Endothelial cell of umbilical vein (primary cell): ENCODE results near the gene SORCS1. TPM values are rescaled to one million over a fixed set of nuclear protein-coding genes. Genes with fewer than 3 reads are reported as not detected.

Experiments used
- BruUV-seq: library from RNA; stranded (reverse); fragments of 400-500 nt; replicated peaks from 2 replicates; lab custom pipeline; 2021; lab: Mats Ljungman, UMichigan
- CTCF ChIA-PET: fragments of 300-600, 350-600 bp; sonication (Branson Sonifier 250); formaldehyde crosslinking; loops from one replicate; lab custom pipeline; 2021; ENCODE audit warnings: antibody characterized with exemption, inconsistent platforms; lab: Charles Lee
- POLR2A ChIA-PET: fragments of 300-600, 350-600 bp; sonication (Branson Sonifier 250); formaldehyde crosslinking; loops from one replicate; lab custom pipeline; 2021; ENCODE audit warnings: antibody characterized with exemption, inconsistent platforms; lab: Charles Lee
- DNase-seq: peaks from one replicate; pipeline ENCODE4 v3.0.0-alpha.2; 2011; ENCODE audit warnings: low read depth, low spot score
- FAIRE-seq: peaks from 2 replicates; lab custom pipeline; 2011; peaks lifted over from hg19 to GRCh38; lab: Jason Lieb, UNC
- H2AFZ ChIP-seq: 2 replicates; pipeline ENCODE4 v1.6.0; 2012; ENCODE audit warnings: low read depth, low read length, control low read depth, inconsistent platforms
- H3K27ac ChIP-seq: 2 replicates; pipeline ENCODE4 v1.5.1; 2011; ENCODE audit warnings: low read depth, mild to moderate bottlenecking, control low read depth, low read length, moderate library complexity; ENCODE audit not compliant: insufficient read depth
- H3K27me3 ChIP-seq, 2 experiments: 2 replicates each; pipeline versions ENCODE4 v1.6.0 to v1.6.1; 2011; ENCODE audit warnings: low read length in 2 of 2, mixed read lengths in 1 of 2; ENCODE audit not compliant: control insufficient read depth in 2 of 2, insufficient read depth in 2 of 2
- H3K36me3 ChIP-seq, 2 experiments: 2 replicates in 1 of 2; 3 replicates in 1 of 2; pipeline ENCODE4 v1.5.1; 2011; ENCODE audit warnings: low read length in 2 of 2, mild to moderate bottlenecking in 1 of 2, moderate library complexity in 1 of 2; ENCODE audit not compliant: control insufficient read depth in 2 of 2, insufficient read depth in 2 of 2; ENCODE audit errors: extremely low read depth in 1 of 2
- H3K4me1 ChIP-seq: 3 replicates; pipeline ENCODE4 v1.5.1; 2011; ENCODE audit warnings: mild to moderate bottlenecking, low read length; ENCODE audit not compliant: control insufficient read depth, insufficient read depth; ENCODE audit errors: extremely low read depth
- H3K4me2 ChIP-seq: 2 replicates; pipeline ENCODE4 v1.6.1; 2011; ENCODE audit warnings: low read length, control low read depth, mixed read lengths; ENCODE audit not compliant: insufficient read depth
- H3K4me3 ChIP-seq, 3 experiments: fragments of 200-600 bp in 1 of 3; sonication (generic), shearing (Covaris generic) in 1 of 3; replicated peaks in 1 of 3; 2 replicates each; pipeline ENCODE4 v1.5.1; 2011 to 2016; ENCODE audit warnings: control low read depth in 3 of 3, low read length in 3 of 3, mild to moderate bottlenecking in 2 of 3, inconsistent platforms in 1 of 3, low read depth in 1 of 3, moderate library complexity in 1 of 3; ENCODE audit not compliant: insufficient read depth in 1 of 3
- H3K79me2 ChIP-seq: 2 replicates; pipeline ENCODE4 v1.6.0; 2012; ENCODE audit warnings: low read length, inconsistent platforms; ENCODE audit not compliant: control insufficient read depth, insufficient read depth
- H3K9ac ChIP-seq: replicated peaks from 2 replicates; pipeline ENCODE3; 2011; ENCODE audit warnings: low read length, control low read depth; ENCODE audit not compliant: insufficient read depth; ENCODE audit errors: extremely low read depth
- H3K9me1 ChIP-seq: replicated peaks from 3 replicates; pipeline ENCODE4 v1.6.0; 2011; ENCODE audit warnings: mild to moderate bottlenecking, low read length; ENCODE audit not compliant: control insufficient read depth, insufficient read depth; ENCODE audit errors: extremely low read depth
- H3K9me3 ChIP-seq: replicated peaks from 2 replicates; pipeline ENCODE4 v1.5.1; 2012; ENCODE audit warnings: low read length, inconsistent platforms; ENCODE audit not compliant: control insufficient read depth, insufficient read depth
- H4K20me1 ChIP-seq: replicated peaks from 2 replicates; pipeline ENCODE3; 2011; ENCODE audit warnings: mild to moderate bottlenecking, low read length; ENCODE audit not compliant: control insufficient read depth, insufficient read depth; ENCODE audit errors: extremely low read depth
- CTCF ChIP-seq, 2 donors: IDR thresholded peaks; 1 replicate in 1 of 2; 2 replicates in 1 of 2; pipeline ENCODE4 v1.5.1; 2011; ENCODE audit warnings: low read length in 2 of 2, mild to moderate bottlenecking in 2 of 2, moderate library complexity in 2 of 2, control low read depth in 1 of 2, inconsistent platforms in 1 of 2, low read depth in 1 of 2; ENCODE audit not compliant: insufficient read depth in 1 of 2; ENCODE audit errors: extremely low read depth in 1 of 2
- EZH2 ChIP-seq: IDR thresholded peaks from 2 replicates; pipeline ENCODE4 v1.6.1; 2012; ENCODE audit warnings: borderline replicate concordance, low read depth, mild to moderate bottlenecking, moderate library complexity, low read length, inconsistent platforms; ENCODE audit not compliant: severe bottlenecking
- FOS ChIP-seq: IDR thresholded peaks from 2 replicates; pipeline ENCODE4 v1.6.1; 2011; ENCODE audit warnings: mild to moderate bottlenecking, low read length, moderate library complexity, borderline replicate concordance; ENCODE audit not compliant: insufficient read depth
- GATA2 ChIP-seq: IDR thresholded peaks from 2 replicates; pipeline ENCODE4 v1.7.0; 2011; ENCODE audit warnings: low read depth, mild to moderate bottlenecking, moderate library complexity, mixed read lengths, low read length; ENCODE audit not compliant: insufficient read length, insufficient read depth
- JUN ChIP-seq: IDR thresholded peaks from 2 replicates; pipeline ENCODE4 v1.6.1; 2011; ENCODE audit warnings: borderline replicate concordance, low read depth; ENCODE audit not compliant: insufficient read length, insufficient read depth
- MYC ChIP-seq: IDR thresholded peaks from one replicate; pipeline ENCODE4 v1.6.1; 2011; ENCODE audit warnings: mild to moderate bottlenecking, low read depth, low read length
- POLR2A ChIP-seq: IDR thresholded peaks from 2 replicates; pipeline ENCODE4 v1.6.1; 2012; ENCODE audit warnings: low read depth, mild to moderate bottlenecking, control low read depth, low read length
- POLR2AphosphoS5 ChIP-seq: IDR thresholded peaks from 2 replicates; pipeline ENCODE4 v1.6.1; 2012; ENCODE audit warnings: low read depth, mild to moderate bottlenecking, control low read depth, low read length, moderate library complexity; ENCODE audit not compliant: insufficient read depth
- dilution Hi-C: fragments of 300-500 bp; cut with MboI; formaldehyde crosslinking; loops from one replicate; pipeline ENCODE4 v1.15.0; 2019; ENCODE audit warnings: low sequenced_read_pairs; ENCODE audit not compliant: extremely low pct_ligation_motif_present
- intact Hi-C: fragments of 100-400 bp; cut with micrococcal nuclease; formaldehyde crosslinking; loops from one replicate; pipeline ENCODE4 v1.10.0; 2022
- polyA plus RNA-seq, 4 experiments: library from polyadenylated mRNA; depleted of rRNA in 3 of 4; stranded (reverse) in 3 of 4; unstranded in 1 of 4; fragments of >200 nt; gene quantifications; 2 replicates each; pipeline versions ENCODE4 v1.2.1 to v1.2.3, GENCODE V29; 2011 to 2012; ENCODE audit warnings: missing spikeins in 1 of 4
- total RNA-seq: library from RNA; stranded (reverse); gene quantifications from 2 replicates; pipeline ENCODE4 v1.2.3, GENCODE V29; 2021
- TF ChIP-seq, protein P1 (sequence below): IDR thresholded peaks from 2 replicates; pipeline ENCODE4 v1.6.1; 2011; ENCODE audit not compliant: insufficient read depth, insufficient read length

The SORCS1 gene
- total and polyA plus RNA-seq, 2 donors (not counting 3 experiments of a cell fraction or from before 2014, with no cell fraction given): not detected

GRCh38 chr10:106540645-106541044 lies 623.9 kb downstream of the SORCS1 start:
- no peak for DNase-seq
- TF ChIP-seq FOS: no peak
- no peak for TF ChIP-seq GATA2
- no peak for TF ChIP-seq POLR2A
- TF ChIP-seq, protein P1, sequence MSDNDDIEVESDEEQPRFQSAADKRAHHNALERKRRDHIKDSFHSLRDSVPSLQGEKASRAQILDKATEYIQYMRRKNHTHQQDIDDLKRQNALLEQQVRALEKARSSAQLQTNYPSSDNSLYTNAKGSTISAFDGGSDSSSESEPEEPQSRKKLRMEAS: no peak
- no peak overlapping the region for H3K4me3 ChIP-seq
- intact Hi-C loops: no loop called here
- no peaks in the 10 kb centered on the region for H3K9me1 ChIP-seq
- CTCF ChIA-PET: no interaction called here
- no peaks in the 10 kb centered on the region for H4K20me1 ChIP-seq
- no peak overlapping the region for H3K27ac ChIP-seq
- H3K9me3 ChIP-seq: peaks cover 2% of the 10 kb centered on the region
- H3K27me3 ChIP-seq: no peaks in the 10 kb centered on the region
- no TSS peak for BruUV-seq
- no peak overlapping the region for H3K4me2 ChIP-seq
- H3K4me1 ChIP-seq: no peaks in the 10 kb centered on the region
- no peak overlapping the region for H3K9ac ChIP-seq
- H3K79me2 ChIP-seq: no peaks in the 10 kb centered on the region
- no peaks in the 10 kb centered on the region for H3K36me3 ChIP-seq
- dilution Hi-C loops: no loop called here
- no peak overlapping the region for H2AFZ ChIP-seq
- POLR2A ChIA-PET: no interaction called here
- no peak for FAIRE-seq

GRCh38 chr10:106537866-106538265 lies 626.6 kb downstream of the SORCS1 start:
- Histone ChIP-seq H3K4me2 (no peak overlapping the region), H2AFZ (no peak overlapping the region), H3K79me2 (no peaks in the 10 kb centered on the region), H3K4me1 (no peaks in the 10 kb centered on the region), H3K9me3 (peaks cover 2% of the 10 kb centered on the region), H3K36me3 (no peaks in the 10 kb centered on the region), H3K27me3 (no peaks in the 10 kb centered on the region), H3K9ac (no peak overlapping the region), H3K27ac (no peak overlapping the region), H4K20me1 (no peaks in the 10 kb centered on the region), H3K4me3 (no peak overlapping the region), H3K9me1 (no peaks in the 10 kb centered on the region)
- POLR2A ChIA-PET: no interaction called here
- TF ChIP-seq EZH2: no peak
- no peak for TF ChIP-seq GATA2
- no peak for TF ChIP-seq FOS
- TF ChIP-seq POLR2A: no peak
- TF ChIP-seq MYC: no peak
- TF ChIP-seq, protein P1: no peak
- TF ChIP-seq CTCF (IDR thresholded peaks at IDR 0.05; ENCODE audit: extremely low read depth in 1 of 2, insufficient read depth in 1 of 2, low read depth in 1 of 2, low read length in 2 of 2): no peak
- TF ChIP-seq JUN: no peak
- TF ChIP-seq POLR2AphosphoS5: no peak
- CTCF ChIA-PET: no interaction called here
- BruUV-seq: no TSS peak
- intact Hi-C loops (no loop called here), dilution Hi-C loops (no loop called here)
- FAIRE-seq (no peak), DNase-seq (no peak)
